HG03521 (cell line): ENCODE measurements around the gene DOK3.
"Not testable (repeated sequence)": the region's sequence is repeated elsewhere in the genome, so short reads cannot be mapped to it uniquely, and the experiment has no call there.

ENCODE experiments used
- ATAC-seq: cut with Tn5 transposase; IDR thresholded peaks from one replicate; pipeline ENCODE4 v1.9.1; 2021; ENCODE audit warnings: mild to moderate bottlenecking, moderate library complexity; ENCODE audit not compliant: unreplicated experiment

Gene DOK3

DNA sequence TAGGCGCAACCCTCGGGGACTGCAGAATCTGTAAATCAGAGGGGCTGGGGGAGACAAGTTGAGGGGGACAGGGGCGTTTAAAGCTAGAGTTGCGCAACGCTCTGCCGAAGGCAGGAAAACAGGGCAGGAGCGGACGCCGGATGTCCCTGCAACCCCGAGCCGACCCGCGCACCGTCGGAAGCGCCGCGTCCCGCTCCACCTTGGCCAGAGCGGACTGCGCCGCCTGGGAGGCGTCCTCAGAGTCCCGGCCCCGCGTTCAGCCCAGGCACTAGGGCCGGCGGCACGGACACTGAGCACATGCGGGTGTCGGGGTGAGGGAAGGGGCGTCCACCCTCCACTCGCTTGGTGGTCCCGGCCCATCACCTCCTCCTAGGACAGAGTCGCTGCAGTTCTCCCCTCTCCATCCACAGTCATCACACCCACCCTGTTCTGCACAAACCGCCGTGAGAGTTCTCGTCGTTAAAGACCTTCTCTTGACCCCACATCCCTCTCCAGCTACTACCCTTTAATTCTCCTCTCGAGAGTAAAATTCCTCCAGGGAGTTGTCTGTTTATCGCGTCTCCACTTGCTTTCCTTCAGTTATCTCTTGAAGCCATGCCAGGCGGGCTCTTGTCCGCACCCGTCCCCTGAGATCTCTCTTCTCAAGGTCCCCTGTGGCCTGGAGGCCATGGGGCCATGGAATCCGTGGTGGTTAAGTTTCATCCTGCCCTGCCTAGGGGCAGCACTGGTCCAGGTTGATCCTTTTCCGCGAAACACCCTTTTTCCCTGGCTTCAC is 11.4 kb downstream of the DOK3 start:
- ATAC-seq: no peak

DNA sequence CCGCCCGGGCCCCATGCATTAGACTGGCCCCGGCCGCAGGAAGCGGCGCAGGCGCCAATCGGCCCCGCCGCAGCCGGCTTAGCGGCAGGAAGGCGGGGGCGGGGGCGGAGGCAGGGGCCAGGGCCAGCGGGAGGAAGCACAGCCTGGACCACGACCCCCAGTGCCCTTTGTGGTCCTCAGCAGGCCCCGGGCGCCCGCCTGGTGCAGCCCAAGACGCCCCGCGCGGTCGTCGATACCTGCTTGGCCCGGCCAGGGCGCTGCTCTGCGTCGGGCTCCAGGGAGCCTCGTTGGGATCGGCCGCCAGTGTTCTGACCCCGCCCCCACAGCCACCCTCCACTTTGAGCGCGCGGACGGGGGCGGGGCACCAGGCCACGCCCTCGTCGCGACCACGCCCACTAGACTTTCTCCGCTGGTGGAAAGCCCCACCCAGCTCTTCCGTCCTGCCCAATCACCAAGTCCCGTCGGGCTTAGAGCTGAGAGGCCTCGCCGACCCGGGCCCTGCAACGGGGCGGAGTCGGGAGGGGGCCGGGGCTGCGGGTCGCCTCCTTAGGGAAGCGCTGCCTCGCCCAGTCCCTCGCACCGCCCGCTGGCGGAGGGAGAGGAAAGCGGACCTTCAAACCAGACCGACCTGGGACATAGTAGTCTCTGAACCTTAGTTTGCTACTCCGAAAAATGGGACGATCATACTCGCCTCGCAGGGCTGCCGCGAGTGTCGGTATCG is 12.2 kb downstream of the DOK3 start, which contains the start of gene PDLIM7:
TSS of gene PDLIM7 (minus strand) at position 313 of the 721 bp plus-strand sequence. CDS start 1,092 bp downstream, outside the sequence.
- peak; percentile 79 for ATAC-seq

DNA sequence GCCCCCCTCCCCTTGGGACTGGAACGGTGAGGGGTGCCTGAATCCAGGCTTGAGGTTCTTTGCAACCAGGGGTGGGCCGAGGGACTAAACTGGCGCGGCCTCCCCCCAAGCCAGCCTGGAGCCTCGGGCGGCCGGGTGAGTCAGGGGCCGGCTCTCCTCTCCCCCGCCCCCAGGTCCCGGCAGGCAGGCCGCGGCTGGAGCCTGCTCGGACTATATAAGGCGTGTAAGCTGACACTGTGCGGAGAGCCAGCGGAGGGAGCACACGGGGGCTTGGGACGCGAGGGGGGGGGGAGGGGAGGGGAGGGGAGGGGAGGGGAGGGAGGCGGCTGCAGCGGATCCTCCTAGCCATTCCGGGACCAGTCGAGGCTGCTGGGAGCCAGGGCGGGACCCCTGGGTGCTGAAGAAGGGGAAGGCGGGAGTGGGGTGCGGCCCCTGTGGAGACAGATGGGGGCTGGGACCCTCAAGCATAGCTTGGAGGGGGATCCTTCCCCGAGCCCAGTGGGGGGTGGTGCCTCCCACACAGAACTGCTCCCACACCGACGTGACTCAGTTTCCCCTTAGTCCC is 12.8 kb downstream of the DOK3 start:
- ATAC-seq: no peak

DNA sequence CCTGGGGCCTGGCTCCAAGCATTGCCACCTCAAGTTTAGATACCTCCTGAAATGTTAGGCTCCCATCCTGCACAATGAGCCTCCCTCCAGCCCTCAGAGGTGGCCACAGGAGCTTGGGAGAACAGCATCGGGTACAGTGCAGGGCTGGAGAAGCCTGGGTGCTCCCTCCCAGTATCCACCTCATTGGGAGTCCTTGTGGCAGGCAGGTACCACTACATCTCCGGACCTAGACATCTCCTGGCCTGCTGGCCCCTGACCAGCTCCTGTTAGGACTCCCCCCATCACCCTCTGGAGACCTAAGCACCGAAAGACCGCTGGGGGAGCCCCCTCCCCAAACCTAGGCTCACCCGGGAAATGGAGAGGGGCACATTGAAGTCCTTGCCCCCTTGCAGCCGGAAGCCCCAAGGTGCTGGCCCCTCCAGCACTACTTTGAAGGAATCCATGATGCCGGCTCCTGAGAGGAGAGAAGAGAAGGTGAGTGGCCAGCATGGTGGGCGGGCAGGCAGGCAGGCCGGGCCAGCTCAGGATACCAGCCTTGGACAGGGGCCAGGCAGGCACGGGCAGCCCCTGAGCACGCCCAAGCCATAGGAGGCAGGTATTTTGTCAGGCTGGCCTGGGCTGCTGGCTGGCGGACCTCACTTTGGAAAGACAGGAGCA is 13.4 kb downstream of the DOK3 start:
- no peak for ATAC-seq

DNA sequence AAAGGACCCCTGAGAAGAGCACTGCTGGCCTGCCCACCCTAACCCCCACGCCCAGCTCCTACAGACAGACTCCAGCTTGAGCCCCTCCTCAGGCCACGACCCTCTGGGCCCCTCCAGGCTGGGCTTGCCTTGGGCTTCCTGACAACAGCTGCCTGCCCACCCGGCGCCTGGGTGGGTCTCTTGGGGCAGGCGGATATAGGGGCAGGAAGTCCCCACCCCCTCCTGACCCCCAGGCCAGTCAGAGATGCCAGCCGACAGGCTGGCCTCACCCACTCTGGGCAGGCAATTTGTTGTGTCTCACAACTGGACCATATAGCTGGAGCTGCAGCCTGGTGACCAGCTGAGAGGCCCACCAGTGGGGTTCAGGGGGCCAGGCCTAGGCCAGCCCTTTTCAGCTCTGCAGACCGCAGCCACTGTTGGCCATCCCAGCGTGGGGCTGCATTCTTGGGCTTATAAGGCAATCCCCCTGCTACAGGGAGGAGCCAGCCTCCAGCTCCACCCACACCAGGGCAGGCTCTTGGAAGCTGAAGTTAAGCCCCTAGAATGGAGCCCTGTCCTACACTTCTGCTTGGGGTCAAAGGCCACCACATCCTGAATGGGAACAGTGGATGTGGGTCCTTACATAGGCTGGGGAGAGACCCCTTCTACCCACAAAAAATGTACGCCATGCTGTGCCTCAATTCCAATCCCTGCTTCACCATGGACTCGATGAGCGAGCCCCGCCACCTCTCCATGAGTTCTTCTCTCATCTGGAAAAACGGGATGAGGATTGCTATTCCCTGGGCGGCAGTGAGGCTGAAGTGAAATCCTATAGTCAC is 14.2 kb downstream of the DOK3 start:
- ATAC-seq: no peak

DNA sequence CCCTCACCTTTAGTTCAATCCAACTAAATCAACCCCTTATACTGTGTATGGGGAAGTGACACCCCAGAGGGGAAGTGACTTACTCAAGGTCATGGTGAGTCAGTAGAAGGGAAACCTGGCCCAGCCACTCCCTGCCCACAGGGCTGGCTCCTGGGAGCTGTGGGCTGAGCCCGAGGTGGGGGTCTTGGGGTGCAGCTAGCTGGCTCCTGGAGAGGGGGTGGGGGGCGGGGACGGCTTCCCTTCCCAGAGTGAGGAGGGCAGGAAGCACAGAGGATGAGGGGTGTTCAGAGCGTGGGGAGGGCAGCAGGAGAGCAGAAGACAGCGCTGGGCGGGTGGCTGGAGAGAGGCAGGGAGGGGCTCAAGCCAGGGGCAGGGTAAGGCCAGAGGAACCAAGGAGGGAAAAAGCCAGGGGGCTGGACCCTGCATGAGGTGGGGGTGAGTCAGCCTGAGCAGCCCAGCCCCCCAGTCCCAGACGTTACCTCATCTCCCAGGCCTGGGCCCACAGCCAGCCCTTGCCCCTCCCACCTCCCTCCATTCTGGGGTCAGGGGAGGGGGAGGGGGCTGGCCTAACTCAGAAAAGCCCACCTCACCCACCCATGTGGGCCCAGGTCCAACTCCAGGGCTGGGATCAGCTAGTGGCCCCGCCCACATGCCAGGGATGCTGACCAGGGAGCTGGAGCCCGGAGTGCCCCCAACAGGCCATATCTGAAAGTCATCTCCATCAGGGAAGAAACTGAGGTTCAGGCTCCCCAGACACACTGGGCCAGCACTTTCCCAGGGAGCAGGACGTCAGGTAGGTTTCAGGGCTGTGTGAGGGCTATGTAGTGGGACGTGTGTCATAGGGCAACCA is 15.1 kb downstream of the DOK3 start:
- ATAC-seq: no peak

DNA sequence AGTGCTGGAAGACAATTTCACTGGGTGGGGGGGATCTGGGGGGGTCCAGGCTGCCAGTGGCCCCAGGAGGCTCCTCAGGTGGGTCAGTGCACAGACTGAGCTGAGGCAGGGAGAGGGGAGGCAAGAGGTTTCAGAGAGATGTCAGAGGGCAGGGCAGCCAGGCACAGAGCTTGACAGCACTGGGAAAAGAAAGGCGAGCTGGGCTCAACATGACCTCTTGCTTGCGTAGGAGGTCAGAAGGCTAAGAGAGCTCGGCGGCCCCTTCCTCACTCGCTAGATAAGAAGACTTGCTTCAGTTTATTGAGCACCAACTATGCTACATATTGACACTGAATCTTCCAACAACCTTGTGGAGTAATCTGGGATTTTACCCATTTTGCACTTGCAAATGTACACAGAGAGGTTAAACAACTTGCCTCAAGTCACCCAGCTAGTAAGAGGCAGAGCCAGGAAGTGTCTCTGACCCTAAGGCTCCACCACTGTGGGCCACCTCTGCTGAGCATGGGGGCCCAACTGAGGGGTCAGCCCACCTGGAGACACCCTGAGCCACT is 15.8 kb downstream of the DOK3 start:
- no peak for ATAC-seq

DNA sequence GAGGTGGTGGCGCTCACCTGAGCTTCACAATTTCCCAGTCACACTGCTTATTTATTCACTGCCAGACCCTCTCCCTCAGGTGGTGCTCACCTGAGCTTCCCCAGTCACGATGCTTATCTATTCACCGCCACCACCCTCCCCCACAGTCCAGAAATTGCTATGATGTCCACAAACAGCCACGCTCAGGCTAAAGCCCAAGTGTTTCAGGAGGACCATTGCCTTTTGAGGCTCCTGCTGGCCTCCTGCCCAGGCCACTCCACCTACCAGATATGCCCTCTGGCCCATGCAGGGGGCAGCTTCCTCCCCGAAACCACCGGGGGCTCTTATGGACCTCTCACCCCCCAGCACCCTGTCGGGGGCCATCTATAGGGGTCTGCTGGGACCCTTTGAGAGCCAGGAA is 16.8 kb downstream of the DOK3 start:
- no peak for ATAC-seq

DNA sequence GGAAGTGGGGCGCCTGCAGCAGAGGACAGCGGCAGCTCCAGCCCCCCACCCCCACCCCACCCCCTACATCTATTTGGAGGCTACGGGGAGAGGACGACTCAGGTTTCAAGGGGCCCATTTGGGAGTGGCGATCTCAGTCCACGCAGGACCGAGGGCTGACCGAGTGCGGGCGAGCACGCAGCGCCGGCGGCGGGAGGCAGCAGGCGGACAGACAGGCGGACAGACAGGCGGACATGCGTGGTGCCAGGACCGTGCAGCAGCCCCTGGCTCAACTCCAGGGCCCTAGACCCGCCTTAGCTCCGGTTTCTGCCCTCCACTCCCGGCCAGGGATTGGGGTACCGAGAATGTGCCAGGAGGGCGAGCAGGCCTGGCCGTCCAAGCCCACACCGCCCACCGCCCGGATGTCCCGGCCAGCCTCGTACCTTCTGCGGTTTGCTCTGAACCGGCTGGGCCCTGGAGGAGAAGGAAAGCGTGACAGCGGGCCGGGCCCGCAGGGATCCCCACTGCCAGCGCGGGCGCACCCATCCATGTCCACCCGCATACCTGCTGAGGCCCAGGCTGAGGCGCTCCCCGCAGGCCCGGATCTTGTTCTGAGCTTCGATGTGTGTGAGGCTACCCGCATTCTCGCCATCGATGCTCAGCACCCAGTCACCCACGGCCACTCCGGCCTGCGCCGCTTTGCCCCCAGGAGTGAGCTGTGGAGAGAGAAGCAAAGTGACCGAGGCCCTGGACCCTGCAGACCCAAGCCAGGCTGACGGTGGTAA is 17.5 kb downstream of the DOK3 start:
- ATAC-seq: no peak

DNA sequence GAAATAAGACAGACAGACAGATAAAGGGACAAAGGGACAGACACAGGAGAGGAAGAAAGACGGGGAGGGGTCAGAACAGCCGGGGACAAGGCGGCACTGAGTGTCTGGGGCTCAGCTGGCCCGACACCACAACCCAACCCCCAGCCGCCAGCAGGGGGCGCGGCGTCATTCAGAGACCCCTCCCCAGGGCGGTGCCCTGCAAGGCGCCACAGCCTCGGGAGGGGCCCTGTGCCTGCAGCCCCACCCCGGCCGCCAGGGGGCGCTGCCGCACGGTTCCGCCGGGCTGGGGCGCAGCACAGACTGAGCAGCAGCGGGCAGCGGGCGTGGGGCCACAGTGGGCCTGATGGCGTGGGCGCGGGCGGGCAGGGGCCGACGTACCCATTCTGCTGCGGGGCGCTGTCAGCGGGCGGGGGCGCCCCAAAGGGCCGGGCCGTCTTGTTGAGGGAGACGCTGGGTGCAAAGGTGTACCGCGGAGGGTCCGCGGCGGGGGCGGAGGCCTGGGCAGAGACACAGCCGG is 18.1 kb downstream of the DOK3 start:
- ATAC-seq: no peak

DNA sequence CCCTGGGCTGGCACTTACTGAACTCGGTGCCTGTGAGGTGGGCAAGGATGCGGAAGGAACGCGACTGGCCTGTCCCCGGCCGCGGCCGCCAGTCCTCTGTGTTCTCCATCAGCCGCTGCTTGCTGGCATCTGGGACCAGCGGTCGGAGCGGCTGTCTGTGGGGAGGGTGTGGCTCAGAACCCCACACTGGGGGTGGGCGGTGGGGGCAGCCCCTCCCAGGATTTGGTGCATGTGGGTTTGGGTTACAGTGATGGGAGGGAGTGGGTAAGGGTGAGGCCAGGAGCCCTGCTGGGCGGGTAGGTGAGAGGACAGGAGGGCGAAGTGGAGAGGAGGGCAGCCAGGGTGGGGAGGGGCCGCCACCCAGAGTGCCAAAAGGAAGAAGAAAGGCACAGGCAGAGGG is 18.6 kb downstream of the DOK3 start:
- ATAC-seq: no peak

DNA sequence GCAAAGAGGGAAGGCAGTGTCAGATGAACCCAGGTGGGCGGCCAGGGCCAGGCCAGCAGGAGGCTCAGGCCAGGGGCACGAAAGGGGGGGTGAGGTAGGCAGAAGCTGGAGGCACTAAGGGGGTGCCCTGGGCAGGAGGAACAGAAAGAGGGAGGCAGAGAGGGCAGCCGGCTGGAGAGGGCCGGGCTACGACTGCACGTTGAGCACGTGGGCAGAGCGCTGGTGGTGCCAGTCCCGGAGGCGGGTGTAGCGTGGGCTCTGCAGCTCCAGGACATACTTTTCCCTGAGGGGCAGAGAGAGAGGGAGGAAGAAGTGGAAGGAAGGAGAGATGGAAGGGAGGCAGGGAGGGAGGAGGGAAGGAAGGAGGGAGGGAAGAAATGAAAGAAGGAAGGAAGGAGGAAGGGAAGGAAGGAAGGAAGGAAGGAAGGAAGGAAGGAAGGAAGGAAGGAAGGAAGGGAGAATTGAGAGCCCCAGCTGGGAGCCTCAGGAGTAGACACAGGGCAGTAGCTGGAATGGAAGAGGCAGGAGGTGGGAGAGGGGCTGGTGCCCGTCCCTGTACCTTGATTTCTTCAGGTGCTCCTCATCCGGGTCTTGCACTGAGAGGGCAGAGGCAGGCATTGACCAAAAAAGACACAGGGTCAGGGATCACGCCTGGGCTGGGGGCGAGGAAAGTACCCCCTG is 19.2 kb downstream of the DOK3 start:
- no peak for ATAC-seq

DNA sequence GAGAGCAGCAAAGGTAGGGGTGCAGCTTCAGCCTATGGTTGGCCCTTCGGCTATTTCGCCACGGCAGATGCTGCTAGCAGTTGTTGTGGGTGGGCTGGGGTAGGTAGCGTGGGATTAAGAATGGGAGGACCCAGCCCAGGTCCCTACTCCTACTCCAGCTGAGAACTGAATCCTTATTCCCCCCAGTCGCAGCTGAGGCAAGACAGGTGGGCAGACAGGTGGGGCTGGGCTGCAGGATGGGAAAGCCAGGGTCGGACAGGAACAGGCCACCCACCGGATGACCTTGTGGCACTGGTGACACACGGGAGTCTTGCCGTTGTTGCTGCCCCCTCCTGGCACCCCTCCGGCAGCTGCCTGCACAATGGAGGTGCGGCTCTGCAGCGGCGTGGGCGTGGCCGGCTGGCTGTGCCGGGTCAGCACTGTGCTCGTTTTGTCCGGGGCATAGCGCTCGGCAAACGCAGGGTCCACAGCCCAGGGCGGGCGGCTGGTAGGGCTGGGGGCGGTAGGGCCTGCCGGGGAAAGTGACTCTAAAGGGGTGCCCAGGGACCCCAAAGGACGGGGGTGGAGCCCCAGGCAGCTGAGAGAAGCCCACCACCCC is 20.4 kb downstream of the DOK3 start:
- ATAC-seq: no peak

DNA sequence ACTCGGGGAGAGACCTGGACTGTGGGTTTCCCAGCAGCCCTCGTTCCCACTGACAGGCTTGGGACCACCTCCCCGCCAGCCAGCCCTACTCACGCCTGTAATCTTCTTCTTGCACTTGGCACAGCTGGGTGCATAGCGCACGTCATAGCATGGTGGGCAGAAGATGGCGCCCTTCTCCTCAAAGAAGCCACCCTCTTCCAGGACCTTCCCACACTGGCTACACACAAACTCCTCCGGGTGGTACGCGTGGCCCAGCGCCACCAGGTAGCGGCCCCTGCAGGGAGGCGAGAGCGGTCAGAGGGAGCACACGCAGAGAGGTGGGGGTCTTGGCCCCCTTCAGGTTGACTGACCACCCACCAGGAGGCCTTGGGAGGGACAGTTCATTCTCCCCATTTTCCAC is 21.7 kb downstream of the DOK3 start:
- ATAC-seq: no peak

DNA sequence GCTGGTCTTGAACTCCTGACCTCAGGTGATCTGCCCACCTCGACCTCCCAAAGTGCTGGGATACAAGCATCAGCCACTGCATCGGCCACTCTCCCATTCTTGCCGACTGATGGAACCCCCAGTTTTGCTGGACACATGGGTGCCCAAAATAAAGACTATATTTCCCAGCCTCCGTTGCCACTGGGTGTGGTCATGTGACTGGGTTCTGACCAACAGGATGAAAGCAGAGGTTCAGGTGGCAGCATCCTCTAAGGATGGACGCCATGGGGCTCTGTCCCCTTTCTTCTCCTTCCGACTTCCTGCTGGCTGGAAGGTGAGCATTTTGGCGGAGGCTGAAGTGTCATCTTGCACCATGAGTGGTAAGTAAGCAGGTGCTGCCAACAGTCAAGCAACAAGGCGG is 22.5 kb downstream of the DOK3 start:
- ATAC-seq: no peak

DNA sequence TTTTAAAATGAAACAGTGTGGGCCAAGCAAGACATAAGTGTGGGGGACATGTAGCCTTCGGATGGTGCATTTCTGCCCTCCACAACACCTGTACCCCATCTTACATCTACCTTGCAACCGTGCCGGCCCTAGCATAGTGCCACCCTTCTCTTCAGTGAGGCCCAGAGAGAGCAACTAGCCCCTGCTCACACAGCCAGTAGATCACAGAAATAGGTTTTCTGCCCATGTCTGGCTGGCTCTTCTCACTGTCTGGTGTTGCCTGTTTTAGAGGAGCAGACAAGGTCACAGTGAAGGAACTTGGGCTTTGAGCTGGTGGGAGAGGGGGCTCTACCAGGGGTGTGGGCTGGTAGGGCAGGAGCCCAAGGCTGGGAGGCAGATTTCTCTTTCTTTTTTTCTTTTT is 23.4 kb downstream of the DOK3 start:
- ATAC-seq: no peak

DNA sequence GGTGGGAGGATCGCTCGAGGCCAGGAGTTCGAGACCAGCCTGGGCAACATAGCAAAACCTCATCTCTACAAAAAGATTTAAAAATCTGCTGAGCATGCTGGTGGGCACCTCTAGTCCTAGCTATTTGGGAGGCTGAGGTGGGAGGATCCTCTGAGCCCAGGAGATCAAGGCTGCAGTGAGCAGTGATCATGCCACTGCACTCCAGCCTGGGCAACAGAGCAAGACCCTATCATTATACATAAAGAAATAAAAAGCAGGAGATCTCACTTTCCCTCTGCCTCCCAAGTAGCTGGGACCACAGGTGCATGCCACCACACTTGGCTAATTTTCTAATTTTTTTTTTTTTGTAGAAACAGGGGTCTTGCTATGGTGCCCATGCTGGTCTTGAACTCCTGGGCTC is 23.9 kb downstream of the DOK3 start:
- not testable (repeated sequence) for ATAC-seq
